Upper lobe of right lung (tissue), 1 donor: ENCODE data around the gene UBASH3B. TPM values are rescaled to one million over a fixed set of nuclear protein-coding genes. Genes with fewer than 3 reads are reported as not detected.
"Not testable (repeated sequence)": the region's sequence is repeated elsewhere in the genome, so short reads cannot be mapped to it uniquely, and the experiment has no call there.

Source experiments
- ATAC-seq: fragments of 200-7000 bp; cut with Tn5 transposase; one replicate; pipeline ENCODE4 v1.9.1; 2020; ENCODE audit warnings: mild to moderate bottlenecking, moderate library complexity
- DNase-seq: peaks from one replicate; pipeline ENCODE4 v3.0.0-alpha.2; 2020
- H3K27ac ChIP-seq: fragments of 200-600 bp; one replicate; pipeline ENCODE4 v1.8.0; 2022
- H3K27me3 ChIP-seq: fragments of 200-600 bp; one replicate; pipeline ENCODE4 v1.8.0; 2022; ENCODE audit warnings: mild to moderate bottlenecking
- H3K36me3 ChIP-seq: fragments of 200-600 bp; one replicate; pipeline ENCODE4 v1.8.0; 2022
- H3K4me1 ChIP-seq: fragments of 200-600 bp; one replicate; pipeline ENCODE4 v1.8.0; 2022
- H3K4me3 ChIP-seq: fragments of 200-600 bp; one replicate; pipeline ENCODE4 v1.8.0; 2022; ENCODE audit warnings: mild to moderate bottlenecking
- H3K9me3 ChIP-seq: fragments of 200-600 bp; one replicate; pipeline ENCODE4 v1.8.0; 2022
- CTCF ChIP-seq: fragments of 200-600 bp; IDR thresholded peaks from one replicate; pipeline ENCODE4 v1.8.0; 2022; ENCODE audit warnings: antibody characterized with exemption
- intact Hi-C: fragments of 100-400 bp; cut with DNase I; formaldehyde crosslinking; loops from one replicate; pipeline ENCODE4 v1.11.0; 2022
- total RNA-seq: library from RNA; stranded (reverse); fragmentation: NEBNext Ultra II Directional; extraction: Animal tissue kit (Norgen Biotek cat#: 25700); gene quantifications from one replicate; pipeline ENCODE4 v1.2.1, GENCODE V29; 2021
- donor health status: DM: no; HTN: yes; CAD: no; lungs with severe emphysema.

The UBASH3B gene
- total RNA-seq, 1 donor from 2014 or later = 42.2 TPM

- intact Hi-C loops = no loop called here
- no peak for DNase-seq
- H3K27ac ChIP-seq = no peak overlapping the region
- no peak overlapping the region for H3K4me3 ChIP-seq
- TF ChIP-seq CTCF = no peak
- no peaks in the 10 kb centered on the region for H3K9me3 ChIP-seq
- ATAC-seq = no peak
- H3K36me3 ChIP-seq = no peaks in the 10 kb centered on the region
- no peaks in the 10 kb centered on the region for H3K27me3 ChIP-seq
- no peaks in the 10 kb centered on the region for H3K4me1 ChIP-seq
Observed at GRCh38 chr11:122617926-122618325, 37.6 kb upstream of the UBASH3B start.

- H3K27me3 ChIP-seq = no peaks in the 10 kb centered on the region
- intact Hi-C loops = no loop called here
- TF ChIP-seq CTCF = no peak
Observed at GRCh38 chr11:122618927-122619326, 36.6 kb upstream of the UBASH3B start.

GRCh38 chr11:122619757-122620156 is 35.8 kb upstream of the UBASH3B start:
- Histone ChIP-seq H3K36me3 (no peaks in the 10 kb centered on the region), H3K4me1 (no peaks in the 10 kb centered on the region), H3K27me3 (no peaks in the 10 kb centered on the region), H3K27ac (no peak overlapping the region), H3K4me3 (no peak overlapping the region), H3K9me3 (no peaks in the 10 kb centered on the region)
- ATAC-seq (no peak), DNase-seq (no peak)
- intact Hi-C loops = loop anchor here (10.0 kb wide), 1 partner anchor 235 kb away; no protein-coding TSS in a partner anchor
- TF ChIP-seq CTCF = no peak

More at GRCh38 chr11:122618927-122619326, 36.6 kb upstream of the UBASH3B start:
- DNase-seq = no peak
- Histone ChIP-seq H3K36me3 (no peaks in the 10 kb centered on the region), H3K27ac (no peak overlapping the region), H3K4me3 (no peak overlapping the region), H3K9me3 (no peaks in the 10 kb centered on the region), H3K4me1 (no peaks in the 10 kb centered on the region)
- ATAC-seq = no peak

- not testable (repeated sequence) for H3K27me3 ChIP-seq, H3K27ac ChIP-seq, H3K36me3 ChIP-seq, H3K9me3 ChIP-seq, ATAC-seq, DNase-seq, H3K4me1 ChIP-seq, H3K4me3 ChIP-seq
- intact Hi-C loops = loop anchor here (10.0 kb wide), 1 partner anchor 229 kb away; no protein-coding TSS in a partner anchor
Observed at GRCh38 chr11:122625501-122625900, 30.0 kb upstream of the UBASH3B start.

GRCh38 chr11:122625976-122626665 is 29.4 kb upstream of the UBASH3B start:
- no peaks in the 10 kb centered on the region for H3K27me3 ChIP-seq
- no peaks in the 10 kb centered on the region for H3K36me3 ChIP-seq
- DNase-seq (no peak), ATAC-seq (no peak)
- TF ChIP-seq CTCF = no peak
- intact Hi-C loops = loop anchor here (10.0 kb wide), 1 partner anchor 229 kb away; no protein-coding TSS in a partner anchor
- H3K4me1 ChIP-seq = peaks cover 4% of the 10 kb centered on the region
- H3K27ac ChIP-seq = no peak overlapping the region
- no peaks in the 10 kb centered on the region for H3K9me3 ChIP-seq
- no peak overlapping the region for H3K4me3 ChIP-seq

GRCh38 chr11:122627745-122628144 is 27.8 kb upstream of the UBASH3B start:
- no peak for DNase-seq
- ATAC-seq = no peak
- no peaks in the 10 kb centered on the region for H3K9me3 ChIP-seq
- intact Hi-C loops = loop anchor here (10.0 kb wide), 1 partner anchor 227 kb away; no protein-coding TSS in a partner anchor
- H3K4me1 ChIP-seq = peaks cover 4% of the 10 kb centered on the region
- H3K4me3 ChIP-seq = no peak overlapping the region
- no peak overlapping the region for H3K27ac ChIP-seq
- peaks cover 8% of the 10 kb centered on the region for H3K27me3 ChIP-seq
- H3K36me3 ChIP-seq = no peaks in the 10 kb centered on the region
- no peak for TF ChIP-seq CTCF
